GM18907 (cell line): ENCODE data around the gene TSHR.

Experiments used
- ATAC-seq: cut with Tn5 transposase; IDR thresholded peaks from one replicate; pipeline ENCODE4 v1.9.1; 2021; ENCODE audit warnings: mild to moderate bottlenecking, moderate library complexity; ENCODE audit not compliant: unreplicated experiment

TSHR gene

GRCh38 chr14:81170104-81170828 is 214.8 kb downstream of the TSHR start:
- ATAC-seq, result peak; percentile 98

- ATAC-seq, result no peak
Observed at GRCh38 chr14:81170829-81171195, 215.4 kb downstream of the TSHR start.

GRCh38 chr14:81172353-81172752 is 216.9 kb downstream of the TSHR start:
- ATAC-seq, result peak; percentile 25

- ATAC-seq, result peak; percentile 23
Observed at GRCh38 chr14:81172881-81173280, 217.5 kb downstream of the TSHR start.

- no peak for ATAC-seq
Observed at GRCh38 chr14:81176241-81176640, 220.8 kb downstream of the TSHR start.

- ATAC-seq, result no peak
Observed at GRCh38 chr14:81177225-81177624, 221.8 kb downstream of the TSHR start.

- ATAC-seq, result peak; percentile 60
Observed at GRCh38 chr14:81178063-81178462, 222.6 kb downstream of the TSHR start.

GRCh38 chr14:81179631-81180030 is 224.2 kb downstream of the TSHR start:
- no peak for ATAC-seq

- ATAC-seq, result peak; percentile 90
Observed at GRCh38 chr14:81187832-81188522, 232.6 kb downstream of the TSHR start.

GRCh38 chr14:81192594-81192993 is 237.2 kb downstream of the TSHR start:
- no peak for ATAC-seq

GRCh38 chr14:81193924-81194633 is 238.7 kb downstream of the TSHR start:
- ATAC-seq, result peak; percentile 66
